NK-92 treated with Interleukin-12 subunit alpha and Interleukin-12 subunit beta, amount 100 ng/mL, for 24 hours (cell line): ENCODE data around the gene PCDHGC5.

ENCODE experiments used
- DNase-seq: peaks from one replicate; lab custom pipeline; 2025; lab: John Stamatoyannopoulos, UW

The PCDHGC5 gene

DNA sequence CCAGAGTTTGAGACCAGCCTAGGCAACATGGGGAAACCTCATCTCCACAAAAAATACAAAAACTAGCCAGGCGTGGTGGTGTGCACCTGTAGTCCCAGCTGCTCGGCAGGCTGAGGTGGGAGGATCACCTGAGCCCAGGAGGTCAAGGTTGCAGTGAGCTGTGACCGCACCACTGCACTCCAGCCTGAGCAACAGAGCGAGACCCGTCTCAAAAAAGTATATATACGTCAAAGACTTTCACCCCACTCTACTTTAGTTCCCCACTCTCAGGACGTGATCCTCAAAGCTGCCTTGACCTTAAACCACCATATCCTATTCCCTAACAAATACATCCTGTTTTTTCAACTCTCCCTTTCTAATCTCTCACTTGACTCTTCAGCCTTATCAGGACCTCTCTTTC is 41.0 kb downstream of the PCDHGC5 start:
- DNase-seq: no peak

DNA sequence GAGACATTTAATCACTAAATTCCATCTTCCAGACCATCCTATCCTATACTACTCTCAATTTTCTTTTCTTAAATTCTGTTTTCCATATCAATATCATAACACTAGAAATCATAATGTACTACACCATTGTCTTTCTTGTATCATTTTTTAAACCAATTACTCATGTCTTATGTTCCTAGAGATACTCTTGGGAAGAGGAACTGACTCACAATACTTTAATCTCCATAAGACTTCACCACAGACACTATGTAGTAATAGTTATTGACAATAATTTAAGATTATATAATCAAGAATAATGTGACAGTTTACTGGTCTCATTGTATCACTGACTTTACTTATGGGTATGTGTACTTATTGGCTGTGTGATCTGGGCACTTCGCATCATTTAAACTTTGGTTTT is 43.8 kb downstream of the PCDHGC5 start:
- no peak for DNase-seq

DNA sequence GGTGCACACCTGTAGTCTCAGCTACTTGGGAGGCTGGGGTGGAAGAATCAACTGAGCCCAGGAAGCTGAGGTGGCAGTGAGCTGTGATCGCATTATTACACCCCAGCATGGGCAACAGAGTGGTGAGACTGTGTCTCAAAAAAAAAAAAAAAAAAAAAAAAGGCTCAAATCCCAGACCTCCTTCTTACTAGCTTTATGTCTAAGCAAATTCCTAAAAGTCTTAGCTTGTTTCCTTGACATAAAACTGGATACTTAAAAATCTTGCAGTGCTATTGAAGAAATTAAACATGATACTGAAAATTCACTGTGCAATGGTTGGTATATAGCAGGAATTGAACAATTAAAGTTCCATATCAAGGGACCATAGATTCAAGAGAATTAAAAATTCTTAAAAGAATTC is 45.0 kb downstream of the PCDHGC5 start:
- no peak for DNase-seq

DNA sequence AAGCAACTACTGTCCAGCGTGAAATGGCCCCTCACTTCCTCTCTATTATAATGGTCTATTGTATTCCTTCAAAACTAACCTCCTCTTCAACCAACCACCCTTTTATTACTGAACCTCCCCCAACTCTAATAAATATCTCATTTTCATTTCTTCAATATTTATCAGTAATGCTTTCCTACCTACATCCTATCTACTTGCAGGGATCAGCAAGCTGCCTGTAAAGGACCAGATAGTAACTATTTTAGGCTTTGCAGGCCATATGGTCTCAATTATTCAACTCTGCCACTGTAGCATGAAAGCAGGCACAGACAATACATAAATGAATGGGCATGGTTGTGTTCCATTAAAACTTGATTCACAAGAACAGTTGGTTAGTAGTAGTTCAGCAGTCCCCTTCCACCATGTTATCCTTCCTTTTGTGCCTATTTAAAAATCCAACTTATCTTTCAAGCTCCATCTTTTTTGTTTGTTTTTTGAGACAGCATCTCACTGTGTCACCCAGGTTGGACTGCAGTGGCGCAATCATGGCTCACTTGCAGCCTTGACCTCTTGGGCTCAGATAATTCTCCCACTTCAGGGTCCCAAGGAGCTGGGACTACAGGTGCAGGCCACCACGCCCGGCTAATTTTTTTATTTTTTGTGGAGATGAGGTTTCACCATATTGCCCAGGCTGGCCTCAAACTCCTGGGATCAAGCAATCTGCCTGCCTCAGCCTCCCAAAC is 45.8 kb downstream of the PCDHGC5 start:
- DNase-seq: no peak
